ENCODE data around the gene TBATA.

TBATA gene

DNA sequence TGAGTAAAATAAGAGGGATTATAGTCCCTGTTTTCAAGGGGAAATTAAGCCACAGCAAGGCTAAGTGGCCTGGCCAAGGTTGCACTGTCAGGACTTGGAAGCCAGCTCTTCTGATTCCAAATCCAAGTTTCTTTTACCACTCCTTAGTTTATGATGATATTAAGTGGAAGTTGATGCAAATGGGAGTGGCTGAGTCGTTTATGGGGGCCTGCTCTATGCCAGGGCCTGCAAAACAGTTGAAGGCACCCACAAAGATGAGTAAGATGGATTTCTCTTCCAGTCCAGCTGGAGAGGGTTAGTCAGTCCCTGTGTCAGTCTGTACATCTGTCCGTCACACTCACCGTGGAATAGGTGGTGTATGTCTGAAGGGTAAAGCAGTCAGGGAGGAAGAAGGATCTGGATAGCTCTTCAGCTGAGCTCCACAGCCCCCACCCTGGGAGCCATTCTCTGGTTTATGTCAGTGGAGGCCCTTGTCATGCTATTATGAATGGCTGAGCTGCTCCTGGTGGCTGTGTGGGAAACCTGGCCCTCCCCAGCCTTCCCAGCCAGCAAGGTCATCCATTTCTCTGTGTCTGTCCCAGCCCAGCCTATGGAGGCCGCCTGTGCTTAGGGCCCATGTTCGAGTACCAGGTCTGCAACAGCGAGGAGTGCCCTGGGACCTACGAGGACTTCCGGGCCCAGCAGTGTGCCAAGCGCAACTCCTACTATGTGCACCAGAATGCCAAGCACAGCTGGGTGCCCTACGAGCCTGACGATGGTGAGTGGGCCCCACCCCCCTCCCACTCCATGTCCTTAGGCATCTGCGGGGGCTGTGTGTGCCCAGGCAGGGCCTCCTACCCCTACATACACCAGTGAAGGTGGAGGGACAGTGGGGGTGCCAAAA lies 44.5 kb downstream of the TBATA start:
- no peak for DNase-seq

DNA sequence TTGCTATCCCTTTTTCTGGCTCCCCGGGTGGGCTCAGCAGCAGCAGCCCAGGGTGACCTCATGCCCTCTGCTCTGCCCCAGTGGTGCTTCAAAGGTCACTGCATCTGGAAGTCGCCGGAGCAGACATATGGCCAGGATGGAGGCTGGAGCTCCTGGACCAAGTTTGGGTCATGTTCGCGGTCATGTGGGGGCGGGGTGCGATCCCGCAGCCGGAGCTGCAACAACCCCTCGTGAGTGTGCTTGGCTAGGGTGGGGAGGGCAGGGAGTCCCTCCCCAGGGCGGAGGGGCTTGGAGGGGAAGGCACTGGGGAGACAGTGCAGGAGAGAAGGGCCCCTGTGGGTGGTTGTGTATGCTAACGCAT lies 46.4 kb downstream of the TBATA start:
- DNase-seq = no peak

DNA sequence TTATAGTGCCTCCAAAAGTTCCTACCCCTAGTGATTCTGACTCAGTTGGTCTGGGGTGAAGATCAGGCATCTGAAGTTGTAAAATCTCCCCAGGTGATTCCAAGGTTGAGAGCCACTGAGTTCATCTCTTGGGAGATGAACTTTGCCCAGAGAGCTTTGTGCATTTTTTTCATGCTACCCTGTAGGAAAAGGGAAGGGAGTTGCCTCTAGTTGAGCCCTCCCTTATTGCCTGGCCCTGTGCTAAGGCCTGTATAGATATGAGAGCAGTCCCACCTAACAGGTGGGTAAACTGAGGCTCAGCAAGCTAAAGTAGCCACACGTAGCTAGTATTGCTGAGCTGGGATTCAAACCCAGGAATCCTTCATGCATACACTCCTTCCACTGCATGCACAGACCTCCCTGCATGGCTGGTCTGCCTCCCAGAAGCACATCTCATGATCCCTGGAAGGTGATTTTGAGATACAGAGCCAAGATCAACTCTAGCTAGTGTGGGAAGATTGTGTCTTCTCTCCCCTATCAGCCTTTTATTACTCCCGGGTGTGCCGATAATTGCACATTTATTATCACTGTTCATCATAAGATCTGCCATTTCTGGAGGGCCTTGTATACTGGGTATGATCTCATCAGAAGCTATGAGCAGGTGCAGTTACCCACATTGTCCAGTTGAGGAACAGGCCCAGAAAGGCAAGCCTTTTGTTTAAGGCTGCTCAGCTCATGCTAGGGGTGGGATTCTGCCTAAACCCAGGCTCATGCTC lies 47.0 kb downstream of the TBATA start:
- DNase-seq = no peak

DNA sequence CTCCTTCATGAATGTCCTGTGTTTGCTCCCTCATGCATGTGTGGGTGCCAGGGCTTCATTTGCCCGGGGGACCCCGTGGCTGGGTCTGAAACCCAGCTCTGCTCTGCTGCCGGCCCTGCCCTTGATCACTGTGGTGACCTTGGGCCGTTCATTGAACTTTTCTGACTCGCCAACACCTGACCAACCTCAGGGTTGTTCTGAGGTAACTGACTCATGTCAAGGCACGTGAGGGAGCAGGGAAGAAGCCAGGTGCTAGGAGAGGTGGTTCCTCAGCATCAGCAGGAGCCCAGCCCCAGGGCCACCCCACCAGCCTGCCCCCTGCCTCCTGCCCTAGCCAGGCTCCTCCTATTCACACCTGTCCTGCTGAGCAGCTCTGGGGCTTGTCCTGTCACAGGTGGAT lies 47.9 kb downstream of the TBATA start:
- DNase-seq = no peak

DNA sequence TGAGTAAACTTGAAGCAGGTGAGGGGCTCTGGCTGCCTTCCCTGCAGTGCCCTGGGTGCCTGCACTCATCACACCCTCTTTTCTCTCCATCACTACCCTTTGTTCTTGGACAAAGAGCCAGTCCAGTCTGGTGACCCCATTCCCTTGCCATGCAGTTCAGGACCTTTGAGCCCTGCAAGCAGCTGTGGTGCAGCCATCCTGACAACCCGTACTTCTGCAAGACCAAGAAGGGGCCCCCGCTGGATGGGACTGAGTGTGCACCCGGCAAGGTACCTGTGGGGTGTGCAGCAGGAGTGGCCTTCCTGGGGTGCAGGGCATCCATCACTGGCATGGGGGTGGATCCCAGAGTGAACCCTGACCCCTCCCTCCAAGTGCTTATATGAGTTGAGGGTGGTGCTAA lies 48.7 kb downstream of the TBATA start:
- no peak for DNase-seq

DNA sequence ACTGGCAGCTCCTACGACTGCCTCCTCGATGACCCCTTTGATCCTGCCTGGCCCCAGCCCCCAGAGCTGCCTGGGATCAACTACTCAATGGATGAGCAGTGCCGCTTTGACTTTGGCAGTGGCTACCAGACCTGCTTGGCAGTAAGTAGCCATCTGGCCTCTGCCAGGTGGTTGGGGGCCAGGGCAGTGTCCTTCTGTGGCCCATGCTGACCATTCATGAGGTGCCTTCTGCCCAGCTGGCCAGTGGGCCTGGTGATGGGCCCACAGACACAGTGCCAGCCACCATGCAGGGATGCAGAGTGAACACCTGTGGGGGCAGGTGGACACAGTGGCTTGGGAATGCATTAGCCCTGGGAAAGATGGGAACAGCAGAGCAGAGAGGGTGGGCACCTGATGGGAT lies 50.0 kb downstream of the TBATA start:
- DNase-seq = no peak

DNA sequence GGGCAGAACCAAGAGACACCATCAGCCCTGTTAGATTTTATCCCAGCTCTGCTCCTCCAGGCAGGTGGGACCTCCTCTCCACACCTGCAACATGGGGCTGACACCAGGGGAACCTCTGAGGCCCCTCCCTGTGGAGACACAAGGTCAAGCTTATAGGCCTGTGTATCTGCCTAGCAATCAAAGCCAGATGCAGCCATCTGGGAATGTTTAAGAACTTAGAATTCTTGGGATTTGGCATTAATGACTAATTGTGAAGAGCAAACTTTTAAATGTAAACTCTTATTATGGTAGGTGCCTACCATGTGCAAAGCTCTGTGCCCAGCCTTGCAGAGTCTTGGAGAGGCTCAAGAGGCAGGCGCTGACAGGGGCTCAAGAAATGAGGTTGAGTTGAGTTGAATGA lies 52.1 kb downstream of the TBATA start:
- no peak for DNase-seq

DNA sequence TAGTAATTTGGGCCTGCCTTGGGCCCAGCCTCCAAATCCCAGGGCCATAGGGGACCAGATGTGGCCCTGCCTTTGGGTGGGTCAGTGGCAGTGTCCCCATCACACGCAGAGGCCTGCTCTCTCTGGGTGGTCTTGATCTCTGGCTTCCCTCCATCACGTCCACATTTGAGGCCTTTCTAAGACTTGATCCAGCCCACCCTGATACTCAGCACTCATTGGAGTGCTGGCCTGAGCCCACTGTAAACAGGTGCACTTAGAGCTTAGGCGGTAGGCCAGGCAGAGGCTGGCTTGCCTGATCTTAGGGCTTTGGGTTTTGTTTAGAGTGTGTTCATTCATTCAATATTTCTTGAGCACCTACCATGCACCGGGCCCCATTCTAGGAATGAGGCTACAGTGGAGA lies 52.6 kb downstream of the TBATA start:
- DNase-seq = no peak

DNA sequence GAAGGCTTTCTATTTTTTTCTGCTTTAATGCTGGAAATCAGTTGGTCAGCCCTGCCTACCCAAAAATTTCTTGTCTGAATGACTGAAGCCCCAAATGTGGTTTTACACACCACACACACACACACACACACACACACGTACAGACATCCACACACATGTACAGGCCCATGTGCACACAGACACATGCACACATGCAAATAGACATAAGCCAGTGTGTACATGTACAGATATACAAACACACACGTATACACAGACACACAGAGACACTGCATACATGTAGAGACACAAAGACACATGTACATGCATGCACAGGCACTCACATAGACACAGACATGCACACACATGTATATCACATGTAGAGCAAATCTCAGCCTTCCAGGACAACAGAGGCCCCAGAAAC lies 54.2 kb downstream of the TBATA start:
- no peak for DNase-seq

DNA sequence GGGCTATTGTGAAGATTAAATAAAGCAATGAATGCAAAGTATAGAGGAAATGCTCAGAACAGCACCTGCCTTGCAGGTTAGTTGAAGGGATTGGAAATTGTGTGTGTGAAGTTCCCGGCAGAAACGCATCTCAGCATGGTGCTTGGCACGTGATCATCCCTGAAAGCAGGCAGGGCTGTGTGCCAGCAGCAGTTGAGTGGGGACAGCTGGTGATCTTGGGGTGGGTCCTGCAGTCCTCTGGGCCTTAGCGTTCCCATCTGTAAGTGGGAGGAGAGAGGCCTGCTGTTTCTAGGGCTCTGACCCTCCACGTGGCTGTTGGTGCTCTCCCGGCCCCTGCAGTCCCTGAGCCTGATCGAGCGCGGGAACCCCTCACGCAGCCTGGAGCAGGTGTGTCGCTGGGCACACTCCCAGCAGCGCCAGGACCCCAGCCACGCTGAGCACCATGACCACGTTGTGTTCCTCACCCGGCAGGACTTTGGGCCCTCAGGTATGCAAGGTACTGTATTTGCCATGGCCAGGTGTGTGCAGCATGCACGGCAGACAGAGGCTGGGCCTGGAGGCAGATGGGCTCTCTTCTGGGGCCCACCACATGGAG lies 55.3 kb downstream of the TBATA start:
- peak; percentile 2 for DNase-seq

DNA sequence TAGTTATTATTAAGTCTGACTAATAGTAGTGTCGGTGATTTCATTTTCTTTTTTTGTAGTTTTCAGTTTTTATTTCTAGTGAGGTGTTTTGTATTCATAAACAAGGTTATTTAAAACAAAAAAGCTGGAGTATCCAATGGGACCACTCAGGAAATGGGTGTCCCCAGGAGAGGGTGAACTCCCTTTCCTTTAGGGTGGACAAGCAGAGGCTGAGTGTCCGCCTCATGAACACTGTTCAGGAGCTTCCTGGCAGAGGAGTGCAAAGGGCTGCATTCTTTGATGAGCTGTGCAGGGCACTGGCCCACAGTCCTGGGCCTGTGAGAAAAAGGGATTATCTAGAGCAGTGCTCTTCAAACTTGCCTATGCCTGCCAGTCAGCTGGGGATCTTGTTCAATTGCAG lies 56.8 kb downstream of the TBATA start:
- no peak for DNase-seq

DNA sequence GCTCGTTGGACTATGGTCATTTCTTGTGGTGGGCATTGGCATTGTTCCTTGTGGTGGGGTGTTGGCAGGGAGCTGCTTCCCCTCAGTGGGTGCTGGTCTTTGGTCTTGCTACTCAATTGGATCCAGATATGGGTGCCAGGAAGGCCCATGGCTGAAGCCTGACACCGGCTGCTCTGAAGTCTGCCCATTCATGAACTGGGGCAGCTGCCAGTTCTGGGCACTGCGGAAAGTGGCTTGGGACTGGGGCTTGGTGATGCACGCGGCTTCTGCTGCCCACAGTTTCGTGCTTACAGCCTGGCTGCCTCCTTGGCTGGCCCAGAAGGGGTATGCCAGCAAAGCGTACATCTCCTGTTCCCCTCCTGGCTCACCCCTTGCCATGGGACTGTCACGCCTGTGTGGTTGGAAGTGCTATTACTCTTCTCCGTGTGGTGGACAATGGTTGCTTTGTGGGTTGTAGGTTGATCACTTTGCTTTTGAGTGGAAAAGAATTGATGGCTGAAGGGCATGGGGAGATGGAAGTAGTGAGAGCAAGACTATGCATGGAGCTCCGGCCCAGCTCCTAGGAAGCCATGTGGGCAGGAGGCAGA lies 58.2 kb downstream of the TBATA start:
- DNase-seq = no peak

DNA sequence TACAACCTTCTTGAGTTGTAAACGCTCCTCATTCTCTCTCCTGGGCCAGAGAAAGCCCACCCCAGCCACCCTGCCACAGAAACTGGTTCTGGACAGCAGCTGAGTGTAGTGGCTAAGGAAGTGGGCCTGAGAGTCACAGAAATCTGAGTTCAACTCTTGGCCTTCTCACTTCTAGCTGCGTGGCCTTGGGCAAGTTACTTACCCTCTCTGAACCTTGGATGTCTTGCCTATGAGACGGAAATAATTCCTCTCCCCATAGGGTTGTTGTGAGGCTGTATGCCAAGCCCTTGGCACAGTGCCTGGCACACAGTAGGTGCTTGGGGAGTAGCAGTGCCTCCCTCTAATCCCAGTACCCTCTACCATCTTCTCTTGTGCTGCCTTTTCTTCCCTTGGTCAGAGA lies 61.4 kb downstream of the TBATA start:
- no peak for DNase-seq

DNA sequence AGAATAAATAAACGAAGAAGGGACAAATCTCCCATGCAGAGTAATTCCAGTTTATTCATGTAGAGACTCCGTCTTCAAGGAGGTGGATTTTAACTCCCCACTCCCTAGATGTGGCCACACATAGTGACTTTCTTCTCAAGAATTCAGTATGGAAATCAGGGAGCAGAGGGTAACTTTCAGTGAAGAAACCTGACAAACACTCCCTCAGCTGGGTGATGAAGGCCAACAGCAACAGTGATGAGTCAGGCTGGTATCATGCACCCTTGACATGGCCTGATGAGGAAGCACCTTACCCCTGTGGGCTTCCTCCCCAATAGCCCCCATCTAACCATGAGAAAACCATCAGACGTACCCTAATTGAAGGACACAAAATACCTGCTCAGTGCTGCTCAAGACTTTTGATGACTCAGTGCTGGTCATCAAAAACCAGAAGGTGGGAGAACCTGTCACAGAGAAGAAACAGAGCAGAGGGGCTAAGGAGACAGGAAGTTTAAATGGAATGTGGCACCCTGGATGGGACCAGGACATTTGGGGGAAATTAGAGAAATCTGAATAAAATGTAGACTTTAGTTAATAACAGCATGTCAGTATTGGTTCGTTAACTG lies 62.3 kb downstream of the TBATA start:
- DNase-seq = no peak
